NCI-H524 treated with DMSO at 0.1 percent for 48 hours (cell line): ENCODE results near the gene PKIG.
"Not testable (repeated sequence)": the region's sequence is repeated elsewhere in the genome, so short reads cannot be mapped to it uniquely, and the experiment has no call there.

ENCODE experiments used
- DNase-seq: peaks from one replicate; lab custom pipeline; 2025; lab: John Stamatoyannopoulos, UW

The PKIG gene

DNA sequence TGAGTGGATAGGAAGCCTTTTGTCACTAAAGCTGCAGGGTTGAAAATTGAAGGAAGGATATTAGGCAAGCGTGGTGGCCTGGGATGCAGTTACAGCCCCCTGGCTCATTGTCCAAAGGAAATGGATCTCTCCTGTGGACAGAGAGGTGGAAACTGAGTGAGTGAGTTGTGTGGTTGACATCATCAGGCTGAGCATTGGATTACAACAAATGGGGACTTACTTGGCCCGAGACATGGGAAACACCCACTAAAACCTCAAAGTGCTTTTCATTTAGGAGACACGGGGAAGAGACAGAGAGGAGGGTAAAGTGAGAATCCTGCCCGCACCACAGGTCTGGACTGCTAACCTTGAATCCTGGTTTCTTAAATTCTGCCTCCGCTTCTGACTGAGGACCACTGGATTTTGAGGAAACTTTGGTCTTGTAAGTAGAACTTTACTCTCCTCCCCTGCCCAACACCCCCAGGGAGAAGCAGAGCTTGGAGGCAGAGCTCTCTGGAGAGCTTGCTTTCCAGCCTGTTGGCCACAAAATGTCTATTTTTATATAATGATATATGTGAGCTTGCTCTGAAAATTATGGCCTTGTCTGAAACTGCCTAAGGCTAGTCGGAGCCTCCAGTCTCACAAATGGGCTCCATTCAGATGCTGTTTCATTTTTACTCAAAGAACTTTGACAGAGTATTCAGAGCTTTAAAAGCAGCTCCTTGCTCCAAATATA lies at the start of gene PKIG:
TSS of gene PKIG (plus strand) at position 269 of the 715 bp plus-strand sequence. CDS start 31,978 bp downstream, outside the sequence.
- no peak for DNase-seq

DNA sequence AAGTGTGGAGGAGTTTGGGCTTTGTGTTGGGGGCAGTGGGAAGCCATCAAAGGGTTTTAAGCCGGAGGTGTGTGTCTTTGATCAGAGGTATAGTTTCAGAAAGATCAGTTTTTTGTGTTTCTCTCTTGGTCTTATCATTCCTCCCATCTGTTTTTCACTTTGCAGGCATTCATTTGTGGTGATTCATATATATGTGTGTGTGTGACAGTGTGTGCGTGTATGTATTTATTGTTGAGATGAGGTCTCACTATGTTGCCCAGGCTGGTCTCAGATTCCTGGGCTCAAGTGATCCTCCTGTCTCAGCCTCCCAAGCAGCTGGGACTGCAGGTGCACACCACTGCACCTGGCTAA lies 49.4 kb upstream of the PKIG start:
- DNase-seq, result no peak

DNA sequence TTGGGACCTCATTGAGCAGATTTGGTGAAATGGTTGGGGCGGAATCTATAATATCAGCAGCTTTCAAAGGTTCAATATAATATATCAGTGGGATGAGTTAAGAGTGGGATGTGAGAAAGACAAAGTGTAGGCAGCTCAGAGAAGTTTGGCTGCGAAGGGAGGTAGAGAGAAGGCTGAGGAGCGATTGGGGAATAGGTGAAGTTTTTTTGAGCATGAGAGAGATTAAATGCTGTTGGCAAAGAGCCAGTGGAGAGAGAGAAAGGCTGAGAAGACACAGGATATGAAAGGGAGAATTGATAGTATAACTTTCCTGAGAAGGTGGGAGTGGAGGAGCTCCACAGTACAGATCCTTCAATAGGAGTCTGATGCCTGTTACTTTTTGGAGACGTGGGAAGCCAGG lies 48.5 kb upstream of the PKIG start:
- DNase-seq, result no peak

DNA sequence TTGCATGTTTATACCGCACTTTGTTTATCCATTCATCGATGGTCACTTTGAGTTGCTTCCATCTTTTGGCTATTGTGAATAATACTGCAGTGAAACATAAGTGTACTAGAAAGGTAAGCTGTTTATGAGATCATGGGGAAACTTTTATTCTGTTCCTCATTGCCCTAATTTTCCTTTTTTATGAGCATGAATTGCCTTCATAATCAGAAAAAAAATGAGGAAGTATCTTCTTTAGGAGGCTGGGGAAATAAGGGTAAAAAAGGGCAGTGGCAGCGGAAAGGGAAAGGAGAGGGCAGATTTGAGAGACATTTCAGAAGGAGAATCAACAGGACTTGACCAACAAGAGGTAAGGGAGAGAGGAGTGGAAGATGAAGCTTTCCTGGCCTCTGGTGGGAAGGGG lies 46.2 kb upstream of the PKIG start:
- DNase-seq, result no peak

DNA sequence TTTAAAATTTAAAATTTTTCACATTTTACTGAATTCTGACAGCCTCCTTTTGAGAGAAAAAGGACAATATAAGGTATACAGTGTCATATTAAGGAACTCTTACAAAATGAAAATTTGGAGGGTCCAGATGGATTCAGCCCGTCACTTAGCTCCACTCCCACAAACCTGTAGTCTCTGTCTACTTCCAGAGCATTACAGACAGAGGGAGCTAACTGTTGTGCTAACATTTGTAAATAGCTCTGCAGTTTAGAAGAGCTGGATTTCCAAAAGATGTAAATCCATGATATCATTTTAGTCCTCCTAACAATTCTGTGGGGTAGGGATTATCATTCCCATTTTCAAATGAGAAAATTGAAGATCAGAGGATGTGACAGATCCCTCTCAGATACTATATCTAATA lies 44.4 kb upstream of the PKIG start:
- DNase-seq, result no peak

DNA sequence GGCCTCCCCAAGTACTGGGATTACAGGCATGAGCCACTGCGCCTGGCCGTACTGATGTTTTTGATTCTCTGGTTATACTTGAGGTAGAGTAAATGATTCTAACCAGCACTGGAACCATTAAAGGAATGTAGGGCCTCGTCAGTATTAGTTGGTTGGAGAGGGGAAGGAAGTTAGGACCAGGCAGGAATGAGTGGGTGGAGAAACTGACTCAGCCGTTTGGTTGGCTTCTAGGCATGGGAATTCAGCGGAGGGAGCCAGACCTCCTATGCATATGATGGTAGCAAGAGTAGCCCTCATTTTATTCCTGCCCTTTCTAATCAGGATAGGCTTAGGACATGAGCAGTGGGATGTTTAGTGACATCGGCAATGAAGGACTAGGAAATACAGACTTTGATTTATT lies 41.5 kb upstream of the PKIG start:
- no peak for DNase-seq

DNA sequence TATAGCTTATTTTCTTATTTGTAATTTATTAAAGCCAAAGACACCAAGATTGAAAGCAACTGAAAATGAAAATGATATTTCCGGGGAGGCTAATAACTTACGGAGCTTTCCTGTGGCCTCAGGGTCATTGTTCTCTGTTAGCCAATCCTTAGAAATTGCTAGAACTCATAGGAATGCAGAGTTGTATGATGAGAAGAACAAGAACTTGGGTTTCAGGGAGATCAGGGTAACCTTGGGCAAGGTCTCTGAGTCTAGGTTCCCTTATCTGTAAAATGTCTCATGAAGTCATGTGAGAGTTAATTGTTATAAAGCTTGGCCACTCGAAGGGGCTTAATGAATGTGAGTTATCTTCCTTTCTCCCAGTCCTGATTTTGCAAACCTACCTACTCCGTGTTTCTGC lies 40.4 kb upstream of the PKIG start:
- no peak for DNase-seq

DNA sequence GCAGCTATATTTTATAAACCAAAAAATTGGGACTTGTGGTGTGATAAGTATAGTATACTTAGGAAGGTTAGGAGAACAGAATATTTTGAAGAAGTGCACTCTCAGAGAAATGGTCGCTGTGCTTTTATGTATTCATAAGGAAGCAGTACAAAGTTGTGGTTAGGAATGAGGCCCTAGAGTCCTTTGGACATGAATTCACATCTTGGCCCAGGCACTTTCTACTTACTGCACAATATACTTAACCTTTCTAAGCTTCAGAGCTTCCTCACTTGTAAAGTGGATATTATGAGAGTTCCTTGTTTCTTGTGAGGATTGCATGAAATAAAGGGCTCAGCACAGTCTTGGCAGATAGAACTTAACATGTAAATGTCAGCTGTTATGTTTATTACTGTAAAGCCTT lies 39.5 kb upstream of the PKIG start:
- DNase-seq, result no peak

DNA sequence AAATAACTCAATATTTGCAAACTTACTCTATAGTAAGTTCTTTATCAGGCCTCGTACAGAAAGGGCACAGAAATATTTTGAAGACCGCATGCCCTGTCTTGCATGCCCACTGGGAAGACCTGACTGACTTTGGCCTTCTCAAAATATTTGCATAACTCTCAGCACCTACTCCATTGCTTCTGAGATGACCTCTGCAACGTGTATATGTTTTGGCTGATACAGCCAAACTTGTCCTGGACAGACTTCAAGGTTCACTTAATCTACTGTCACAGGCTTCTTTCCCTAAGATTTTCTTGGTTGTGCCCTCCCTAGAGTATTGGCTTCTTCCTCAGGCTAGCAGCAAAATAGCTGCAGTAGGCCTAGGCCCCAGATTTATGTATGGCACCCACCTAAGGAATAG lies 39.0 kb upstream of the PKIG start:
- DNase-seq, result no peak

DNA sequence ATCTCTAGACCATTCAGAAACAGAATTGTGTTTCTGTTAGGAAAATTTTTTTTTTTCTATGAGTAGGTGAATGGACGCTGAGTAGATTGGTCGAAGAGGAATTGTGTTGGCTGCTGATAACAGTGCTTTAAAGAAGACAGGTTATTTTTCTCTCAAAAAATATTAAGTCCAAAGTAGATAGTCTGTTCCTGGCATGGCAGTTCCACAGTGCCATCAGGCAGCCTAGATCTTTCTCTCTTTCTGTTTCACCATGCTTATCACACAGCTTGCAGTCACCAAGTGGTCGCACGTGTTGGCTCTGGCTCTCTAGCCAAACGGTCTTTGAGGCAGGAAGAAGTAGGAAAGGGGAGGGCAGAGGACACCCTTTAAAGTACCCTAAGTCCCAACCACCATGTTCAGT lies 38.1 kb upstream of the PKIG start:
- no peak for DNase-seq

DNA sequence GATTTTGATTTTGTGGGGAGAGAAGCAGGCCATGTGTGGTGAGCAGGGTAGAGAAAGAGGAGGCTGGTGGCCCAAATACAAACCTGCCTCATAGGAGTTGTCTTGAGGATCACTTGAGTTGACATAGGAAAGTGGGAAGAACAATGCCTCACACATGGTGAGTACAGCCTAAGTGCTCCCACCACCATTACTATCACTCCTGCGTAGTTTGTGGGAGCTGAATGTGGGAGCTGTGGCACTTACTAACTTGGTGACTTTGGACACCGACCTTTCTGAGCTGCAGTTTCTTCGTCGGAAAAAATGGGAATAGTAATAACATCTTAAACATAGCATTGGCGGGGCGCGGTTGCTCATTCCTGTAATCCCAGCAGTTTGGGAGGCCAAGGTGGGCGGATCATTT lies 35.0 kb upstream of the PKIG start:
- no peak for DNase-seq

DNA sequence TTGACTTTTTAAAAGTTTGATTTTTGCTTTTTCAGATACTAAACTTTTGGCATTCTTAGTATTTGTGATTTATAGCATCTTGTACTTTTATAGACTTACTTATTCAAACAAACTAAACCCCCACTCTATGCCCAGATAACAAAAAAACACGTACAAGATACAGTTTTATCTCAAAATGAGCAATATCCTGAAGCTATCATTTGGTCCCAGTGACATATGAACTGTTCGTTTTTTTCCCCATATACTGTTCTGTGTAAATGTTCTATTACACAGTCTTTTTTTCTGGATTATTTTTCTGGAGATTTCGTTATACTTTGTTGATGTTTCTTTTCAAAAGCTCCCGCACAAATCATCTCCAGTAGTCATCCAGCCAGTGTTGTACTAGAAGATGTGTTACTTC lies 33.3 kb upstream of the PKIG start:
- DNase-seq, result no peak

DNA sequence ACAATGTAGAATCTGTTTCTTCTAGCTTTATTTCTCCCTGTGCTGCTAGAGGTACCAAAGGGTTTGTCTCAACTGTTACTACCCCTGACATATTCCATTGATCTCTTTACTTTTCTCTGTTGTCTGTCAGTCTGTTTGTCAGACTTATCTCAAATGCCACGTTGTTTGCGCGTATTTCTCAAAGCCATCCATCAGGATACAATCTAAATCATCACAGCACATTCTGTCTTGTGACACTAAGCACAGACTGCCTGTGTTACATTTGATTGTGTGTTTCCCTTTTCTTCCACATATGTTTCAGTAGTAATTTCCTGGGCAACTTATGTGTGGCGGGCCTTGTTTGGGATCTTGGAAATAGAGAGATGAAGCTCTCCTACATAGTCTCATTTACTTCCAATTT lies 30.3 kb upstream of the PKIG start:
- no peak for DNase-seq

DNA sequence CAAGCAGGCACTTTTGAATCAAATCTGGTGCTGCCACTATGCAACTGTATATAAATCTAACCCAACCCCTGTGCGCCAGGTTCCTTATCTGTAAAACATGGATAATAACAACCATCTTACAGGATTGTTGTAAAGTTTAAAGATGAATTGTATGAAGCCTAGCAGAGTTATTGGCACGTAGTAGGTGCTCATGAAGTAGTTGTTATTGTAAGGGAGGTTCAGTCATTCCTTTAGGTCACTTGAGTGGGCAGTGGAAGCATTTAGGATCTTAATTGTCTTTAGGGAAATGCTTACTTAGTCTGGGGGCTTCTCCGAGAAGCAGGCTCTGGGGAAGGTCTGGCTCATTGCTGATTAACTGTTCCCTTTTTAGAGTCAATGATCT lies 29.8 kb upstream of the PKIG start:
- no peak for DNase-seq

DNA sequence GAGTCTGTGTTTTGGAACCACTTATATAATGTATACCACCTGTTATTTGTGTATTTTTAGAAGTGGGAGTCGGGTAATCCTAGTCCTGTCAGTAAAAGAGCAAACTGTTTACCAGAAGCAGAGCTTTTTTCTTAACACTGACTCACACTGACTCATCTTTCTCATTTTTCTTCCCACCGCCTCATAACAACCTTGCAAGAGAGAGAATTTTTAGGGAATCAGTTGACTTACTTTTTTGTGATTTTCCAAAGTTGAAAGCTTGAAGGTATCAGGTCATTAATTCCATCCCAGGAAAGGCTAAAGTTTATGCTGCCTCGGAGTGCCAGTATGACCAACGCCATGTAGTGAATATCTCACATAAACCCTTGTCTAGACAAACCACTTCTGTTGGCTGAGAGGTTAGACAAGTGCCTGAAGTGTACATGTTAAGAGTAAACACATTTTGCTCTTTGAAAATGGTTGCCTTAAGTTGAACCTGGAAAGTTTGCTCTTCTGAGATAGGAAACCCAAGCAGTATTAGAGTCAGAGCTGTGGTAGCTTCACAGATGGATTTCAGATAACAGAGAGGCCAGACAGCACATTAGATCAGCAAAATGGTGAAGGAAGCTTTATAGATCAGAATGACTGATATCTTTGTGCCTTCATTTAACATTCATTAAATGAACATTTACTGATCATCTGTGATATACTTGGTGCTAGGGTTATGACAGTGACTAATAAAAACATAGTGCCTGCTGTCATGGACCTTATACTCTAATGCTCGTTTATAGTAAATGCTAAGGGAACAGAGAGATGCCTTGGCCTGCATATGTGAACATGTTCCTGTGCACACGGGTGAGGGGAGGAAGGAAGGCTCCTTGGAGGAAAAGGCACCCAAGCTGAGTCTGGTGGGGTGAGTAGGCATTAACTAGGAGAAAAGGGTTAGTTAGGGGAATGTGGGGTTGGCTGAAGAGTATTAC lies 29.1 kb upstream of the PKIG start:
- no peak for DNase-seq

DNA sequence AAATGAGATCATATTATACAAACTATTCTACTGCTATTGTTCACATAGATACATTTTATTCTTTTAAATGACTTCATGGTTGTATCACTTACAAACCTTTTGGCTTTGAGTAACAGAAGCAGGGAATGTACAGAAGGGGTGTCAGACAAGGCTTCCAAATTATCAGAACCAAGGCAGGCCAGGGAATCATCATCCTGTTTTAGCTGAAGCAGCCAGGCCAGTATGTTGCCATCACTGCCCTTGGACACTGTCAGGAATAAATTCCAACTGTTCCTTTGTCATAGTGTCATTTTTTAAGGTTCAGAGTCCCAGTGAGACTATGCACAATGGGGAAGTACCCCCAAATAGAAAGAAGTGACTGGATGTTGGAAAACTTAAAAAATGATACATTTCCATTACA lies 23.1 kb upstream of the PKIG start:
- no peak for DNase-seq

DNA sequence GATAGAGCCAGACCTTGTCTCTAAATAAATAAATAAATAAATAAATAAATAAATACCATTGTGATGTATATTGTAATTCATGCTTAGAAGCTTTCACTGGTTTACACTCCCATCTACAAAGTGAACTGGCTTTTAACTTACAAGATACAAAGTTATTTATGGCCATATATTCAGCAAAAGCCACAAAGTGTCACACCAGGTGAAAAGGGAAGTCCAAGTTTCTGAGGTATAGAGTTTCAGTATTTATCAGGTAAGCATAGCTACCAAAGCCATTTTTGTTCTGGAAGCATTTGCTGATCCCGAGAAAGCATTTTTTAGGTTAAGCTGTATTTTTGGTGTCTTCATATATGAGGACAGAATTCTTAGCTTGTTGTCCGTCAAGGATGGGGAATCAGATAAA lies 22.1 kb upstream of the PKIG start:
- no peak for DNase-seq

DNA sequence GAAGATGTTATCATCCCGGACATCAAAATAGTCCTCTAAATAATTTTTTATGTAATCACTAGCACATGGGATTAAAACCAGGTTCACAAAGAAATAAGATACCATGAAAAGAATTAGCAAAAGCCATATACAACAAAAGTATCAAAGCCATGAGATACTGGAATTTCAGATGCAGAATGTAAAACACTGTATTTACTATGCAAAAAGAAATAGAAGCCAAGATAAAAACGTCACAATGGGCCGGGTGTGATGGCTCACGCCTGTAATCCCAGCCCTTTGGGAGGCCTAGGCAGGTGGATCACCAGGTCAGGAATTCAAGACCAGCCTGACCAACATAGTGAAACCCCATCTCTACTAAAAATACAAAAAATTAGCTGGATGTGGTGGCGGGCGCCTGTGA lies 21.6 kb upstream of the PKIG start:
- not testable (repeated sequence) for DNase-seq

DNA sequence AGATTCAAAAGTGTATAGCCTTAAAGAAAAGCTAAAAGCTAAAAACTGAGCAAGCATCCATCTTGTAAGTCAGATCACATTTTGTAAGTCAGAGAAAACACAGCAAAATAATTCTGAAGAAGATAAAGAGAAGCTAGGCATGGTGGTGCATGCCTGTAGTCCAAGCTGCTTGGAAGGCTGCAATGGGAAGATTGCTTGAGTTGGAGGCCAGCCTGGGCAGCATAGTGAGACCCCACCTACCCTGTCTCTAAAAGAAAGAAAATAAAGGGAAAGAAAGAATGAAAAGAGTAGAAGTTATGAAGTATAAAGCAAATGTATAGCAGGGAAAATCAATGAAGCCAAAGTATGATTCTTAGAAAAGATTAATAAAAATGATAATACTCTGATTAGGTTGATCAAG lies 20.5 kb upstream of the PKIG start:
- no peak for DNase-seq

DNA sequence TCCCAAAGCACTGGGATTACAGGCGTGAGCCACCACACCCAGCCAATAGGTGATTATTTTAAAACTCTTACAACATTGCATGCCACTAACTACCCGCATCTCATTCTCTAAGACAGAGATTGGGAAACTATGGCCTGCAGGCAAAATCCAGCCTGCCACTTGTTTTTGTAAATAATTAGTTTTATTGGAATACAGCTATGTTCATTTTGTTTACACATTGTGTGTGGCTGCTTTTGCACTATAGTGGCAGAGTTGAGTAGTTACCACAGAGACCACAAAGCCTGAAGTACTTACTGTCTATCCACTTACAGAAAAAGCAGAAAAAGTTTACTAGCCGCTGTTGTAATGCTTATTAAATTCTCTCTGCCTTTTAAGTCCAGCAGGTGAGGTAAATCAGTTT lies 16.4 kb upstream of the PKIG start:
- no peak for DNase-seq

DNA sequence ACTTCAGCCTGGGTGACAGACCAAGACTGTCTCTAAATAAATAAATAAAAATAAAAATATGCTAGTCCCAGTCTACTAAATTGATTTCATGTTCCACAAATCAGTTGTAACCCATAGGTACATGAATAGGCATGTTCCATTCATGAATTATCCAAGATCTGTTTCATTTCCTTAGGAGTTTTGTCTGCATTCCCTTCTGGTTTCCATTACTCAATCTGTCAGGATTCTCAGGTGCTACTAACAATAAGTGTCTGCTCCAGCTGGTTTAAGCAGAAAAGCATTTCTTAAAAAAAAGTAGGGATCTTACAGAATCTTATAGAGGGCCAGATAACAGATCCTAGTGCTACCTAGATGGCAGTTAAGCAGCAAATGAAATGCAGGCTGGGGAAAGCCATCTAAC lies 15.6 kb upstream of the PKIG start:
- no peak for DNase-seq

DNA sequence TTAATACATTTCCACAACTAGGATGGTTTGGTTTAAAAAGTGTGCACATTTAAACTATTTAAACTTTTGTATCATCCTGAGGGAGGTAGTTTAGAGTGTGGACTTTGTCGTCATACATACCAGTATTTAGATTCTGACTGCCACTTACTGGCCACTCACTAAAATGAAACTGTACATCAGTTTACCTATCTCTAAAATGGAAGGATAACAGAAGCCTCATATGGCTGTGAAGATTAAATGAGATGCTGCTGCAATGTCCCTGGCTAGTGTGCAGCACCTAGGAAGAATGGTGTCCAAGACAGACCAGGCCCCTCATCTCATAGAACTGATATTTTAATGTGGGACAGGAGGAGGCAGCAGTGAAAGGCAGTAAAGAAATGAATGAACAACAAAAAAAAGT lies 12.0 kb upstream of the PKIG start:
- no peak for DNase-seq

DNA sequence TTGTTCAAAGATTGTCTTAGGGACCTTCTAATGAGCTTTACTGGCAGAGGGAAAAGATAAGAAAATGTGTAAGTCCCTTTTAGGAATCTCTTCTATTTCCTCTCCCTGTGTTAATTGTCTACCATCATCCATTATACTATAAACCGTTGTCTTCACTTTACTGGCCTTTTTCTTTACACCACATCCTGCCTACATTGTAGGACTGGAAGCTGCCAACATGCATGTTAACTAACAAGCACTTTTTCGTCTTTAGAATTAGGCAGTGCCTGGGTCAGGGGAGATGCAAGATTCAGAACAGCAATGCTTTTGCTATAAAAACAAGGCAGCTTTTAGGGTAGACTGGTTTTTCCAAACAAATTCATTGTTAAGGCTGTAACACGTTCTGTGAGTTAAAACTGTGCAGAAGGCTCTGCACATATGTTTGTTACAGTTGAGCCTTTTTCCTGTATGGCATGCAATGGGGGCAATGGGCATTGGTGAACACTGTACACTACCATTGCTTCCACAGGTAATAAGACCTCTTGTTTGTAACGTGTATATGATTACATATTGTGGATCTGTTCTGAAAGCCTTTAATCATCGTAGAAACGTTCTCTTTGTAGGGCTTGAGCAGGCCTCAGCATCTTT lies 10.9 kb upstream of the PKIG start:
- DNase-seq, result no peak
